Posterior cingulate gyrus (tissue), 11 donors: ENCODE measurements around the gene BTF3.

Experiments
- DNase-seq, 10 donors: peaks; one replicate each; pipeline versions ENCODE4 v3.0.0 to v3.0.0-alpha.2; 2020 to 2021; ENCODE audit warnings: mixed read lengths in 3 of 10
- intact Hi-C: fragments of 100-400 bp; cut with DNase I; formaldehyde crosslinking; loops from one replicate; pipeline ENCODE4 v1.15.1; 2023

The BTF3 gene

GRCh38 chr5:73519531-73520283, 21.5 kb downstream of the BTF3 start:
- intact Hi-C loops, result loop anchor here (1.0 kb wide), 1 partner anchor 18 kb away; no protein-coding TSS in a partner anchor
- DNase-seq, result peak in 7 of 10 donors; percentile 24 to 89 (median 61)

GRCh38 chr5:73522989-73523388, 24.7 kb downstream of the BTF3 start:
- DNase-seq, result no peak
- intact Hi-C loops, result no loop called here

DNA sequence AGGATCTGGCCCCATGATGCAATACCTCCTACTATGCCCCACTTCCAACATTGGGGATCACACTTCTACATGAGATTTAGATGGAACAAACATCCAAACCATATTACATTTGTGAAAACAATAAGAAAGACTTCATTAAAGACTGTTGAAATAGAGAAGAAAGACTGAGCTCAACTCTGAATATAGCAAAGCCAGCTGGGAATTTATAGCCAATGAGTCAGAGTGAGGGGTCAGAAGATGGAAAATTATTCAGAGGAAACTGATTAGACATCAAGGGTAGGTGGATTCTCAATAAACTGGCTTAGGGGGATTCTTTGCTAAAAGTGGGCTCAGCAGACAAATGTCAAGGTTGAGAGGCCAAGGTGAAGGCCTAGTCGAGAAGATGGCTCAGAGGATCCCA, 25.6 kb downstream of the BTF3 start:
- no peak for DNase-seq
- intact Hi-C loops, result no loop called here

GRCh38 chr5:73525606-73526203, 27.5 kb downstream of the BTF3 start:
- intact Hi-C loops, result no loop called here
- DNase-seq, result no peak

DNA sequence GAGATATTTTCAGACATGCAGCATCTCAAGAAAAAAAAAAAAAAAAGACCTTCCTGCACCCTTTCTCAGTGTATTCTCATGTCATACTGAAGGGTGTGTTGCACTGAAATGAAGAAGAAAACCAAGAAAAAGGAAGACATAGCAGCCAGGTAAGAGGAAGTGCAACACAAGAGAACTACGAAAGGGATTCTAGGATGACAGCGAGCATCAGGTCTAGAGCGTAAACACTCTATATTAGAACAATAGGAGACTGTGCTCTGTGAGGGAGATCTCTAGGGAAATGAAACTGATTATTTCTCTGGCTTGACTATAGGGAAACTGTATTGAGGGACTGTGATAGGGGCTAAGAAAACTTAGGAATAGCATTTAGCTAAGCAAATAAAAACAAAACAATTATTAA, 30.0 kb downstream of the BTF3 start:
- intact Hi-C loops, result no loop called here
- no peak for DNase-seq

DNA sequence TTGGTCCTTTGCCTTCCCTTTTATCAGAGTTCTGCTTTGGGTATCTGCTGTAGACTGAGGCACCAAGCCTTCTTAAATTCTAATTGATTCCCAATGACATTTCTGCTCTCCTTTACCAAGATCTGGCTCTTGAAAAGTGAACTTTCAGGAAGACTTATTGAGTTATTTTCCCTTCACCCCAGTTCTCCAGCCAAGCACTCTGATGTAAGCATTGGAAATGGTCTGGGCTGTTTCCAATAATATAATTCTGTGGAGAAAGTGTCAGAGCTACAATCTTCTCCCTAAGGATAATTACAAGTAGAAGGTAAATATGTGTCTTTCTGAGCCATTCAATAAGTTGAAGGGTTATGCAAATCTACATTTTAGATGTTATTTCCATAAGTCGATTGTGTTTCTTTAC, 30.8 kb downstream of the BTF3 start:
- intact Hi-C loops, result no loop called here
- DNase-seq, result no peak

DNA sequence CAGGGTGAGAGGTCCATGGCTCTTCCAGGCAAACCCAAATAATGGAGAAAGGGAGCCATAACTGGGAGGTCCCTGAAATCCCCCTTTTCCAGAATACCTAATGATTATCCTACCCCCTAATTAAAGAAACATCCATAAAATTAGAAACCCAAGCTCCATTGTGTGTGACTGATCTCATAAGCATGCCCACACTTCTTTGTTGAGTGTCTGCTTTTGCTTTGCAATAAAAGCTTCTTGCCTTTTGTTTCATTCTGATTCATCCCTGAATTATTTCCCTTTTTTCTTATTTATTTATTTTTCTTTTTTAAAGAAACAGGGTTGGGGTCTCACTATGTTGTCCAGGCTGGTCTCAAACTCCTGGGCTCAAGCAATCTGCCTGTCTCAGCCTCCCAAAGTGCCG, 33.1 kb downstream of the BTF3 start:
- intact Hi-C loops, result no loop called here
- DNase-seq, result no peak

- intact Hi-C loops, result no loop called here
- DNase-seq, result no peak
Observed at GRCh38 chr5:73532195-73532594, 34.0 kb downstream of the BTF3 start.

- DNase-seq, result no peak
- intact Hi-C loops, result no loop called here
Observed at GRCh38 chr5:73534011-73534644, 35.9 kb downstream of the BTF3 start.

GRCh38 chr5:73534971-73535370, 36.7 kb downstream of the BTF3 start:
- no peak for DNase-seq
- intact Hi-C loops, result no loop called here

DNA sequence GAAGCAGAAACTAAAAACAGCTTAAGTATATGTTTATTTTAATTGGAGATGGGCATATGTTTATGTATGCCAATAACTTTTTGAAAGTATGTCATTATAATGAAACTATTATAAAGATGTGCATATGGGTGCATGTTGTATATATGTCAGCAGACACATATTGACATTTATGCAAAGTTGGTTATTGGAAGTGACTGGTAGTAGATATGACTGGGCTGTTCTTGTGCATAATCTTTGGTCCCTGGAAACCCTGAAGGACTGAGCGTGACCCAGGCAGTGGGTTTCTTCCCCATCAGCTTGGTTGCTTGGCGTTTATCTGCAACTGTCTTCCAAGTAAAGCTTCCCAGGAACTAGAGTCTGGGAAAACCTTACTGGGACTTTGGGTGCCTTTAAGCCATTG, 41.5 kb downstream of the BTF3 start:
- intact Hi-C loops, result no loop called here

GRCh38 chr5:73540192-73540591, 42.0 kb downstream of the BTF3 start:
- DNase-seq, result no peak
- intact Hi-C loops, result no loop called here

More for the DNA sequence above, 41.5 kb downstream of the BTF3 start:
- no peak for DNase-seq

DNA sequence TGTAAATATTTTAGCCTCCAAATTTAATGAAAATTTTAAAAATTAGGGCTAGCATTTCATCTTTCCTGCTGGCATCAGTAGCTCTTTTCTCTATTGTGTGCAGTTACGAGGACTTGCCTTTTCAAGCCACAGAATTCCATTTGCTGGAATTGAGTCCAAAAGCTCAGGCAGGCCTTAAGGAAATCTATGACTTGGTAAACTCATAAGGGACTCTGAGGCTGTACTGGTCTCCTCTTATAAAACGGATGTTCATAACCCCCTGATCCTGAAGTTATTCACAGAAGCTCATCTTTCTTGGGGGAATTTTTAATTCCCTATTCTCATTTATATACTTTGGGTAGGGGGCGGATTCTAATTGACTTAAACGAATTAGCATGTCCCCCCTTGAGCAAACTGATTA, 43.8 kb downstream of the BTF3 start:
- no peak for DNase-seq
- intact Hi-C loops, result no loop called here

DNA sequence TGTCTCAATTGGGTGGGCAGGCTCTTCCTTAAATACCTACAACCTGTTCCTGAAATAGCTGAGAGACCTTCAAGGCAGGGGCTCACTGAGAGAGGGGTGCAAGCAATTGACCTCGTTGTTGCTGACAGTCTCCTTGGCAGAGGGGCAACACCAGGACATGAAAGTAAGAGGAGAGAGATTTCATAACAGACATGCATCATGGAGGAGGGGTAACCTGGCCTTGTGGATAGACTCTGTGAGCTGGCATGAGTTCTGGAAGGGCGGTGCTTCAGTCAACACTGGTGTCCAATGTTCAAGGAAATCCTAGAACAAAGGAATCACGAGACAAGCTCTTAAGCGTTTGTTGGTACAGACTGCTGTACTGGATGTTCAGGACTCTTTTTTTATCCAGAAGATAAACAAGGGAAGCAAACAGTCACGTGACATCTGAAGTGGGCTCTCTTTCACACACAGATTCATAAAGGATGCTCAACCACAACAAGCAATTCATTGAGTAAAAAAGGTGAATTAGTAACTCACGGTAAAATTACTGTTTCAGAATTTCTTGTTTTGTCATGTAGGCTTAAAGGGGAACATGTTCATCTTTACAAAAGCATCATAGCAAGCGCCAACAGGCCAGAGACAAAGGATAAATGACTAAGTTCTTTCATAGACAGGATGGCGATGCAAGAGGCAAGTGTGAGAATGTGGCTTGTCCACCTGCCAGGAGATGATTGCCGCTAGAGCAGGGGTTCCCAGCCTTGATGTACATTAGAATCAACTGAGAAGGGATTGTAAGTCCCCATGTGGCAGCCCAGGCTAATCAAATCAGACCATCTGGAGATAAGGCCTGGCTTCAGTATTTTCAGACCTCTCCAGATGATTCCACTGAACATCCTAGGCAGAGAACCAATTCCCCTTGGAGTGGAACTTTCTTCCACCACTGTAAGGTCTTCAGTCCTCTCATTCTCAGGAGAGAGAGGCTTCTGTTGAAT, 46.5 kb downstream of the BTF3 start:
- intact Hi-C loops, result no loop called here
- DNase-seq, result no peak

DNA sequence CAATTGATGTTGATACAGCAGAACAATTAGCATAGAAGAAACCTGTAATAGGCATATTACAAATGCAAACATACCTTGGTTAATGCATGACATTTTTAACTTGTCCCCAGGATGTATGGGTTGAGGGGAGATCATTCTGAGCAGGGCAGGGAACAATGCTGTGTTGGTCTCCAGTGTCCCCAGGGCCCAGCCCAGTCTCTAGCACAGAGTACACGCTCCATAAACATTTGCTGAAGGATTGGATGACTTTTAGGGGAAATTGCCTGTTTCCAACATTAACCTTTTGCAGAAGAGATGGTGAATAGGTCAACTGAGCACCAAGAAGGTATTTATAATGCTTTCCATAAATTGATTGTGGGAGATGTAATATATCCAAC, 47.1 kb downstream of the BTF3 start:
- DNase-seq, result no peak
- intact Hi-C loops, result no loop called here

DNA sequence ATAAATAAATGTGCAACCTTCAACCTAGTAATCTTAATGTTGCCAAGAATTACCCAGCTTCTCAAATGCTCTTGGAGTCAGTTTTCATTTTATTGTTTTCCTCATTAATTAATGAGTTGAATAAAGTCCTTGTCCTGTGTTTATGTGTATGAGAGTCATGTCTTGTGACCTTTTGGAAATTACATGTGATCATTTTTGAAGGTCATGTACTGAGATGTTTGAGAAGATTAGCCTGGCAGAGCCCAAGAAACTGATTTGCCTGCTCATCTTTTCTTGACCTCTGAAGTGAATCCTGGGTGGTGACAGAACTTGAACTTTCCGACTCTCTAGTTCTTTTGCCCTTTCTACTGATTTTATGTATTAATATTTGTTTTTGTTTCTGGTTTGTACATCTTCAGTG, 51.8 kb downstream of the BTF3 start:
- intact Hi-C loops, result no loop called here
- no peak for DNase-seq

DNA sequence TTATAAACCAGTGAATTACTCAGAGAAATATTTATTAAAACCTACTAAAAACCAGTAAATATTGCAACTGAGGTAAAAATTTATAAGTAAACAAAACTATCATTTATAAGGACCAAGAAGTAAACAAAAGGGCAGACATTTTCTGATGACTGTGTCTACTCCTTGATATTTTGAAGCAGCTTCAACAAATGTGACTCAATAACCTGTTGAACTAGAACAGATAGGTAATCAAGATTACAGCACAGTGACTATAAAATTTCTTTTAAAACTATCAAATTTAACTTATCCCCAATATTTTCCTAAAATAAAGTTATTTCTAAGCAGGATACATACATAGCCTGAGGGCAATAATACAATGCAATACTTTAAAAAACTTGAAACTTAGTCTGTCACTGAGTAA, 54.4 kb downstream of the BTF3 start:
- intact Hi-C loops, result no loop called here
- DNase-seq, result no peak
